SK-N-SH treated with all-trans-retinoic acid at 6 μM for 48 hours (cell line): ENCODE measurements around the gene NLRP9.

Experiments used
- CSDC2 ChIP-seq: fragments of 250-450 bp; sonication (Bioruptor Pico); IDR thresholded peaks from 2 replicates; pipeline ENCODE4 v1.5.0; 2020; ENCODE audit warnings: mild to moderate bottlenecking, moderate library complexity
- RARB ChIP-seq: fragments of 250-450 bp; sonication (Bioruptor Pico); IDR thresholded peaks from 2 replicates; pipeline ENCODE4 v1.8.0; 2021; ENCODE audit warnings: mild to moderate bottlenecking, moderate library complexity
- ZNF70 ChIP-seq: fragments of 450-650 bp; formaldehyde crosslinking; IDR thresholded peaks from 2 replicates; pipeline ENCODE4 v1.5.0; 2020; ENCODE audit warnings: mild to moderate bottlenecking, moderate library complexity
- TF ChIP-seq, protein P1 (sequence below): fragments of 250-450 bp; sonication (Bioruptor Pico); IDR thresholded peaks from 2 replicates; pipeline ENCODE4 v1.8.0; 2020; ENCODE audit warnings: mild to moderate bottlenecking, moderate library complexity, borderline replicate concordance

DNA sequence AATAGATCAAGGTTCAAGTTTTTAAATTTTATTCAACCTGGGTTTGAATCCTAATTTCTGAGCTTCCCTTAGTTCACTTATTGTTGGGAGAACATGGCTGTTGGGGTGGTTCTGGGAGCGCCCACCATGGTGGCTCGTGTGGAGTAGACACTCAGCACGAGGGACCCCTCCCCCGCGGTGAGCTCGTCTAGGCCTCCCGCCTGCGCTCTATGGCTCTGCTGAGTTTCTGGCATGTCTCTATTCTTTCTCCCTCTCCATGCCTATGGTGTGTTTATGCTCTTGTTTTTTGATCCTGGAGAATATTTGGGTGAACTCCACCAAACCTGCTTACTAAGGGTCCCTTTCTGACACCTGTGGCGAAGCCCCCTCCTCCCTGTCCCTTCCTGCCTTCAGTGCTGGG lies 64.7 kb downstream of the NLRP9 start:
- no peak for TF ChIP-seq CSDC2 (CRISPR knock-in tag)
- TF ChIP-seq, protein P1, sequence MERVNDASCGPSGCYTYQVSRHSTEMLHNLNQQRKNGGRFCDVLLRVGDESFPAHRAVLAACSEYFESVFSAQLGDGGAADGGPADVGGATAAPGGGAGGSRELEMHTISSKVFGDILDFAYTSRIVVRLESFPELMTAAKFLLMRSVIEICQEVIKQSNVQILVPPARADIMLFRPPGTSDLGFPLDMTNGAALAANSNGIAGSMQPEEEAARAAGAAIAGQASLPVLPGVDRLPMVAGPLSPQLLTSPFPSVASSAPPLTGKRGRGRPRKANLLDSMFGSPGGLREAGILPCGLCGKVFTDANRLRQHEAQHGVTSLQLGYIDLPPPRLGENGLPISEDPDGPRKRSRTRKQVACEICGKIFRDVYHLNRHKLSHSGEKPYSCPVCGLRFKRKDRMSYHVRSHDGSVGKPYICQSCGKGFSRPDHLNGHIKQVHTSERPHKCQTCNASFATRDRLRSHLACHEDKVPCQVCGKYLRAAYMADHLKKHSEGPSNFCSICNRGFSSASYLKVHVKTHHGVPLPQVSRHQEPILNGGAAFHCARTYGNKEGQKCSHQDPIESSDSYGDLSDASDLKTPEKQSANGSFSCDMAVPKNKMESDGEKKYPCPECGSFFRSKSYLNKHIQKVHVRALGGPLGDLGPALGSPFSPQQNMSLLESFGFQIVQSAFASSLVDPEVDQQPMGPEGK (CRISPR knock-in tag), result no peak
- no peak for TF ChIP-seq ZNF70 (CRISPR knock-in tag)
- TF ChIP-seq RARB (CRISPR knock-in tag), result no peak
